Right hindlimb (tissue), 1 donor: Measurements from ENCODE around the gene DNMT3A.

Experiments
- DNase-seq: peaks from one replicate; pipeline ENCODE4 v3.0.0-alpha.2; 2018

Gene DNMT3A

GRCh38 chr2:25197336-25198208 lies 144.2 kb downstream of the DNMT3A start:
- peak; percentile 51 for DNase-seq

- no peak for DNase-seq
These were observed 147.1 kb downstream of the DNMT3A start for GRCh38 chr2:25194576-25195122.

- no peak for DNase-seq
These were observed 151.2 kb downstream of the DNMT3A start for GRCh38 chr2:25190536-25190935.

GRCh38 chr2:25188405-25188804 lies 153.3 kb downstream of the DNMT3A start:
- DNase-seq, result no peak

- no peak for DNase-seq
These were observed 153.9 kb downstream of the DNMT3A start for GRCh38 chr2:25187729-25188350.

GRCh38 chr2:25184254-25184653 lies 157.5 kb downstream of the DNMT3A start:
- no peak for DNase-seq

- DNase-seq, result no peak
These were observed 162.7 kb downstream of the DNMT3A start for GRCh38 chr2:25178976-25179375.
